HG03135 (cell line): ENCODE data around the gene BGN.

ENCODE experiments used
- ATAC-seq: cut with Tn5 transposase; IDR thresholded peaks from one replicate; pipeline ENCODE4 v1.9.1; 2021; ENCODE audit warnings: mild to moderate bottlenecking, moderate library complexity; ENCODE audit not compliant: unreplicated experiment

The BGN gene

GRCh38 chrX:153494541-153495361, at the start of gene BGN:
Gene BGN, plus strand, starts transcription at chrX:153494980. Its CDS starts 9,652 bp downstream, at chrX:153504632.
- ATAC-seq: no peak

- ATAC-seq: no peak
Observed at GRCh38 chrX:153445106-153445855, 49.5 kb upstream of the BGN start.

GRCh38 chrX:153445856-153446635, 48.7 kb upstream of the BGN start, which contains the start of gene TREX2:
Gene TREX2, minus strand, starts transcription at chrX:153446056. Its CDS starts 626 bp downstream, at chrX:153445430.
- no peak for ATAC-seq

- no peak for ATAC-seq
Observed at GRCh38 chrX:153446636-153446936, 48.2 kb upstream of the BGN start.

- no peak for ATAC-seq
Observed at GRCh38 chrX:153446950-153447580, 47.7 kb upstream of the BGN start.

GRCh38 chrX:153447581-153447960, 47.2 kb upstream of the BGN start:
- no peak for ATAC-seq

GRCh38 chrX:153448556-153449367, 46.0 kb upstream of the BGN start:
- no peak for ATAC-seq

GRCh38 chrX:153449368-153450113, 45.2 kb upstream of the BGN start:
- ATAC-seq: no peak

- no peak for ATAC-seq
Observed at GRCh38 chrX:153450114-153450948, 44.4 kb upstream of the BGN start.

GRCh38 chrX:153450949-153451277, 43.9 kb upstream of the BGN start:
- ATAC-seq: no peak

GRCh38 chrX:153454901-153455550, 39.8 kb upstream of the BGN start:
- no peak for ATAC-seq

- no peak for ATAC-seq
Observed at GRCh38 chrX:153455571-153455970, 39.2 kb upstream of the BGN start.

- no peak for ATAC-seq
Observed at GRCh38 chrX:153456161-153456560, 38.6 kb upstream of the BGN start.

- no peak for ATAC-seq
Observed at GRCh38 chrX:153456704-153457103, 38.1 kb upstream of the BGN start.

GRCh38 chrX:153457136-153457825, 37.5 kb upstream of the BGN start:
- ATAC-seq: no peak

- no peak for ATAC-seq
Observed at GRCh38 chrX:153457827-153458466, 36.8 kb upstream of the BGN start.

GRCh38 chrX:153458476-153458875, 36.3 kb upstream of the BGN start:
- no peak for ATAC-seq
